Gastroesophageal sphincter (tissue), 4 donors: ENCODE data around the gene NIPA2. TPM values are rescaled to one million over a fixed set of nuclear protein-coding genes. Genes with fewer than 3 reads are reported as not detected.

Source experiments
- ATAC-seq: fragments of 150-250 bp; one replicate; pipeline ENCODE4 v1.9.1; 2016; ENCODE audit warnings: mild to moderate bottlenecking, moderate library complexity
- H3K27ac ChIP-seq, 4 donors: fragments of 200-600 bp; sonication (generic) in 3 of 4; 1 replicate in 3 of 4; 2 replicates in 1 of 4; pipeline ENCODE4 v1.5.1; 2016 to 2019
- H3K27me3 ChIP-seq: fragments of 200-600 bp; sonication (generic); one replicate; pipeline ENCODE4 v1.5.1; 2019
- H3K36me3 ChIP-seq, 2 donors: fragments of 200-600 bp; sonication (generic); one replicate each; pipeline ENCODE4 v1.5.1; 2019; ENCODE audit warnings: control low read depth in 1 of 2
- H3K4me1 ChIP-seq, 3 donors: fragments of 200-600 bp; sonication (generic); 1 replicate in 2 of 3; 2 replicates in 1 of 3; pipeline ENCODE4 v1.5.1; 2016 to 2019; ENCODE audit warnings: control low read depth in 2 of 3
- H3K4me3 ChIP-seq, 2 donors: fragments of 200-600 bp; sonication (generic); one replicate each; pipeline ENCODE4 v1.5.1; 2019; ENCODE audit warnings: mild to moderate bottlenecking in 1 of 2, moderate library complexity in 1 of 2
- H3K9me3 ChIP-seq, 3 donors: fragments of 200-600 bp; sonication (generic); one replicate each; pipeline ENCODE4 v1.5.1; 2017 to 2019; ENCODE audit warnings: control low read depth in 2 of 3
- CTCF ChIP-seq, 4 experiments: fragments of 200-600 bp in 2 of 4; fragments of 450-650 bp in 2 of 4; sonication (generic) in 1 of 4; IDR thresholded peaks; one replicate each; pipeline ENCODE4 v1.5.1; 2017 to 2019; ENCODE audit warnings: antibody characterized with exemption in 4 of 4, mild to moderate bottlenecking in 2 of 4, moderate library complexity in 2 of 4
- EP300 ChIP-seq: sonication (generic); formaldehyde crosslinking; IDR thresholded peaks from one replicate; pipeline ENCODE4 v1.6.1; 2017; ENCODE audit warnings: antibody characterized with exemption, mild to moderate bottlenecking
- POLR2A ChIP-seq, 2 donors: fragments of 450-650 bp; IDR thresholded peaks; one replicate each; pipeline ENCODE4 v1.6.1; 2017; ENCODE audit warnings: antibody characterized with exemption in 2 of 2, mild to moderate bottlenecking in 2 of 2, moderate library complexity in 1 of 2
- POLR2AphosphoS5 ChIP-seq: sonication (generic); formaldehyde crosslinking; IDR thresholded peaks from one replicate; pipeline ENCODE4 v1.6.1; 2017; ENCODE audit warnings: antibody characterized with exemption
- WGBS, 2 donors: methylation state at CpG; one replicate each; pipeline ENCODE4 v1.1.5; 2018; ENCODE audit warnings: low coverage in 1 of 2; 5-methylcytosine and 5-hydroxymethylcytosine counted together
- total RNA-seq, 4 donors: library from RNA; depleted of rRNA; stranded (reverse); fragments of >200 nt; gene quantifications; one replicate each; pipeline ENCODE4 v1.1.0, GENCODE V29; 2016

The NIPA2 gene
- total RNA-seq, 4 donors from 2014 or later: 37.0 to 42.5 (median 40.2) TPM

GRCh38 chr15:22884344-22884743 lies 45.9 kb downstream of the NIPA2 start:
- Histone ChIP-seq H3K27me3 (no peaks in the 10 kb centered on the region), H3K9me3 (no peaks in the 10 kb centered on the region), H3K27ac (no peak overlapping the region), H3K36me3 (peaks cover 0 to 79% of the 10 kb centered on the region in 2 donors), H3K4me3 (no peak overlapping the region), H3K4me1 (no peaks in the 10 kb centered on the region)
- ATAC-seq: no peak
- peak in 1 of 4 experiments; percentile 19 for TF ChIP-seq CTCF (IDR thresholded peaks at IDR 0.05)
- no peak for TF ChIP-seq POLR2A (IDR thresholded peaks at IDR 0.05)
- no peak for TF ChIP-seq POLR2AphosphoS5
- 63% methylated on average over 1 of the region's 1 CpG; no CpG with 5 or more reads in 1 of the 2 donors for WGBS, 2 donors

GRCh38 chr15:22885120-22885519 lies 46.7 kb downstream of the NIPA2 start:
- no peaks in the 10 kb centered on the region for H3K27me3 ChIP-seq
- no peak for ATAC-seq
- no peaks in the 10 kb centered on the region for H3K9me3 ChIP-seq
- peaks cover 0 to 79% of the 10 kb centered on the region in 2 donors for H3K36me3 ChIP-seq
- no peak overlapping the region for H3K27ac ChIP-seq
- H3K4me3 ChIP-seq: no peak overlapping the region
- no peak for TF ChIP-seq CTCF (IDR thresholded peaks at IDR 0.05)
- no peak for TF ChIP-seq POLR2A (IDR thresholded peaks at IDR 0.05)
- TF ChIP-seq EP300: no peak
- TF ChIP-seq POLR2AphosphoS5: no peak
- H3K4me1 ChIP-seq: no peaks in the 10 kb centered on the region
- WGBS, 2 donors: 100% methylated on average over 2 of the region's 6 CpGs

- no peak for TF ChIP-seq EP300
- no peak for TF ChIP-seq CTCF (IDR thresholded peaks at IDR 0.05)
- TF ChIP-seq POLR2A (IDR thresholded peaks at IDR 0.05): no peak
- TF ChIP-seq POLR2AphosphoS5: no peak
- 60 to 68% methylated on average over 5 of the region's 14 CpGs for WGBS, 2 donors
- Histone ChIP-seq H3K9me3 (no peaks in the 10 kb centered on the region), H3K27me3 (no peaks in the 10 kb centered on the region), H3K4me3 (no peak overlapping the region), H3K27ac (no peak overlapping the region), H3K4me1 (no peaks in the 10 kb centered on the region), H3K36me3 (peaks cover 0 to 79% of the 10 kb centered on the region in 2 donors)
- ATAC-seq: peak; percentile 50
Measured at GRCh38 chr15:22887157-22887951, 48.9 kb downstream of the NIPA2 start.

- peak; percentile 40 for ATAC-seq
- TF ChIP-seq EP300: no peak
- no peak for TF ChIP-seq POLR2AphosphoS5
- no peak for TF ChIP-seq CTCF (IDR thresholded peaks at IDR 0.05)
- TF ChIP-seq POLR2A (IDR thresholded peaks at IDR 0.05): no peak
- H3K4me3 ChIP-seq: no peak overlapping the region
- H3K36me3 ChIP-seq: peaks cover 0 to 79% of the 10 kb centered on the region in 2 donors
- H3K9me3 ChIP-seq: no peaks in the 10 kb centered on the region
- H3K27ac ChIP-seq: no peak overlapping the region
- no peaks in the 10 kb centered on the region for H3K27me3 ChIP-seq
- H3K4me1 ChIP-seq: no peaks in the 10 kb centered on the region
- WGBS, 2 donors: 51 to 88% methylated on average over 2 to 7 of the region's 9 CpGs
Measured at GRCh38 chr15:22888120-22888859, 49.8 kb downstream of the NIPA2 start.
